Astrocyte of the spinal cord (primary cell): Measurements from ENCODE around the gene WWOX.

Experiments used
- DNase-seq: peaks from one replicate; pipeline ENCODE4 v3.0.0; 2011; ENCODE audit warnings: low read depth, low spot score
- H3K4me3 ChIP-seq: 2 replicates; pipeline ENCODE4 v1.5.1; 2011; ENCODE audit warnings: low read depth, mild to moderate bottlenecking, low read length, moderate library complexity
- in situ Hi-C: cut with HindIII; loops from 2 replicates; pipeline ENCODE4 v1.10.0; 2017; ENCODE audit warnings: low sequenced_read_pairs
- TF ChIP-seq, protein P1 (sequence below): IDR thresholded peaks from 2 replicates; pipeline ENCODE4 v1.5.1; 2012; ENCODE audit warnings: low read depth, mild to moderate bottlenecking, low read length, inconsistent platforms

The WWOX gene

DNA sequence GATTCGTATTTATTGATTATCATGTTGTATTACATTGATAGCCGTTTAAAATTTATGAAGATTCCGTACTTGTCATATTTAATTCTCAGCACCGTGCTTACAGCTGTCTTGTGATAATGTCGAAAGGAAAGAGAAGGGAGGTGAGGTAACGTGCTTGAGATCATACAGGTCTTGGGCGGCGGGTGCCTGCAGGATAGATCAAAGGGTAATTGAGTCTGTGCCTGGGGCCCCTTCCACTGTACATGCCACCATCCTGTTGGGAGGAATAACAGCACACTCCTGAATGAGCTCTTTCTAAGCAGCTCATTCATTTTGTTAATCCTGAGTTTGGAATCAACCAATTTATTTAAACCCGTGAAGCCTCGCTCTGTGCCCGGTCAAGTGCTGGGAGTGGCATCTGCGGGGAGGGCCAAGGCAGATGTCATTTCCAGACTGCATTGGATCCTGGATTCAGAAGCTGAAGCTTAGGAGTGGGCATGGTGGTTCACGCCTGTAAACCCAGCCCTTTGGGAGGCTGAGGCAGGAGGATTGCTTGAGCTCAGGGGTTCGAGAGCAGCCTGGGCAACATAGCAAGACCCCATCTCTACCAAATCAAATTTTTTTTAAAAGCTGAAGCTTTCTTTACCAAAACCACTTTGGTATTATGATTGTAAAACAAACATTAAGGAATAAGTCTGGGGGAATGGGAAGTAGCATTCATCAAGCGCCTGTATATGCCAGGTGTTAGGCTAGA, 25.8 kb downstream of the WWOX start:
- TF ChIP-seq, protein P1, sequence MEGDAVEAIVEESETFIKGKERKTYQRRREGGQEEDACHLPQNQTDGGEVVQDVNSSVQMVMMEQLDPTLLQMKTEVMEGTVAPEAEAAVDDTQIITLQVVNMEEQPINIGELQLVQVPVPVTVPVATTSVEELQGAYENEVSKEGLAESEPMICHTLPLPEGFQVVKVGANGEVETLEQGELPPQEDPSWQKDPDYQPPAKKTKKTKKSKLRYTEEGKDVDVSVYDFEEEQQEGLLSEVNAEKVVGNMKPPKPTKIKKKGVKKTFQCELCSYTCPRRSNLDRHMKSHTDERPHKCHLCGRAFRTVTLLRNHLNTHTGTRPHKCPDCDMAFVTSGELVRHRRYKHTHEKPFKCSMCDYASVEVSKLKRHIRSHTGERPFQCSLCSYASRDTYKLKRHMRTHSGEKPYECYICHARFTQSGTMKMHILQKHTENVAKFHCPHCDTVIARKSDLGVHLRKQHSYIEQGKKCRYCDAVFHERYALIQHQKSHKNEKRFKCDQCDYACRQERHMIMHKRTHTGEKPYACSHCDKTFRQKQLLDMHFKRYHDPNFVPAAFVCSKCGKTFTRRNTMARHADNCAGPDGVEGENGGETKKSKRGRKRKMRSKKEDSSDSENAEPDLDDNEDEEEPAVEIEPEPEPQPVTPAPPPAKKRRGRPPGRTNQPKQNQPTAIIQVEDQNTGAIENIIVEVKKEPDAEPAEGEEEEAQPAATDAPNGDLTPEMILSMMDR: no peak
- in situ Hi-C loops: no loop called here
- DNase-seq: no peak
- no peak overlapping the region for H3K4me3 ChIP-seq

DNA sequence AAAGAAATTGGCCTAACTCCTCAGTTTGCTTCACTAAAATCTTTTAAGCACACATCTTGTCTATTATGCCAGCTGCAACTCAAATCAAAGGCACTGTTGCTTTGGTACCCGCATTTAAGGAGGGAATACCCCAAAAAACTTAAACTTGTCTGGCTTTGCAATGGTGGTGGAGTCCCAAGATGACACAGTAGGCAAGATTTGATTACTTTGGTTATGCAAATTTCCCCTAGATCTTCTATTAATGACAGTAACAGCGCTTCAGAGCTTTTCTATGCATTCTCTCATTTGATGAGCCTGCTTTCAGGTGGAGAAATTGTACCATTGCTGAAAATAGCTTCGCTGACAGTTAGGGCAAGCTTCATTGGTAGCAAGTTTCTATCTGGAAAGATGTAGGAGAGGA, 27.2 kb downstream of the WWOX start:
- no peak overlapping the region for H3K4me3 ChIP-seq
- in situ Hi-C loops: no loop called here
- no peak for DNase-seq
- TF ChIP-seq, protein P1: no peak

DNA sequence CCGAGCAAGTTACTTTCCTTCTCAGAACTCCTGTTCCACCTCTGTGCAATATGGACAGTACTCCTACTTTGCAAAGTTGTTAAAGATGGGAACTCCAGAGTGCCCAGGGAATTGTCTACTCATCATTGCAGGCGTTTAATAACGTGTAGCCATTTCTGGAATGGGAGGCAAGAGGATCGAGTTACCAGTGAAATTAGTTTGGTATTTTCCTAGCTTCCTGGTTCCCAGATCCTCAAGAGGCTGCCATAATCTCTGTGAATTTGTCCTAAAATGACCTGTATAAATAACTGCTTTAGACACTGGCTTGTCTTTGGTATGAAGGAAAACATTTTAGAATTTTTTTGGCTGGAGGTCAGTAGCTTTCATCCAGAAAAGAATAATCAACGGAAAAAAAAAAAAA, 27.7 kb downstream of the WWOX start:
- in situ Hi-C loops: no loop called here
- peak; percentile 22 for DNase-seq
- H3K4me3 ChIP-seq: no peak overlapping the region
- TF ChIP-seq, protein P1: no peak

DNA sequence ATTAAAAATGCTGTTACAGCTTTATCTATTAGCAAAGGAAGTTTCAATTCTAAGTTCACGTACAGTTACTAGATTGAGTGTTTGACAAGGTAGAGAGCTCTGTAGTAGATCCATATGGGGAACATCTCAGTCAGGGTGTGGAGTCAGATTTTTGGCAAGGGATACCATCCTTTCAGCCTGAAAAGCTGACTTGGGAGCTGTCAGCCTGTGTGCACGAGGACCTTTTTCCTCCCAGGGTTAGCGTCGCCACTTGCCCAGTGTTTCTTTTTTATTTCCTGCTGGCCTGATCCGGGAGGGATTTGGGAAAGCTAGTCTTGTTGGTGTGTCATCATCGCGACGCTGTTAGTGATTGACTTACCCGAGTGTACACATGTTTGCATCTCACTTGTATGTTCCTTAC, 29.5 kb downstream of the WWOX start:
- H3K4me3 ChIP-seq: no peak overlapping the region
- TF ChIP-seq, protein P1: no peak
- no peak for DNase-seq
- in situ Hi-C loops: no loop called here

DNA sequence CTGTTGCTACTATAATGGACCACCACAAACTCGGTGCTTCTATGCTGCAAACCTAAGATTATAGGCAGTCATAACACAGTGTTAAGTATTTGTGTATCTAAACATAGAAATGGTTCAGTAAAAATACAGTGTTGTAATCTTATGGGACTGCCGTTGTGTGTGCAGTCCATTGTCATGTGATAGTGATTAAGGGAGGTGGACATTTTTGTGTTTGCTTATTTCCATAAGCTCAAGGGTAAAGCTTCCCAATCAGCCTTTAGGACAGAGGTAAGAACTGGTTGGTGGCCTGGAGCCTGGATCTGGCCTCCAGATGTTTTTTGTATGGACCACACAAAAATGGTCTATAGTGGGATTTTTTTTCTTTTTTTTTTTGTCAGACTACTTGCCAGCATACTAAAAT, 29.9 kb downstream of the WWOX start:
- no peak for DNase-seq
- in situ Hi-C loops: no loop called here
- TF ChIP-seq, protein P1: no peak
- H3K4me3 ChIP-seq: no peak overlapping the region

DNA sequence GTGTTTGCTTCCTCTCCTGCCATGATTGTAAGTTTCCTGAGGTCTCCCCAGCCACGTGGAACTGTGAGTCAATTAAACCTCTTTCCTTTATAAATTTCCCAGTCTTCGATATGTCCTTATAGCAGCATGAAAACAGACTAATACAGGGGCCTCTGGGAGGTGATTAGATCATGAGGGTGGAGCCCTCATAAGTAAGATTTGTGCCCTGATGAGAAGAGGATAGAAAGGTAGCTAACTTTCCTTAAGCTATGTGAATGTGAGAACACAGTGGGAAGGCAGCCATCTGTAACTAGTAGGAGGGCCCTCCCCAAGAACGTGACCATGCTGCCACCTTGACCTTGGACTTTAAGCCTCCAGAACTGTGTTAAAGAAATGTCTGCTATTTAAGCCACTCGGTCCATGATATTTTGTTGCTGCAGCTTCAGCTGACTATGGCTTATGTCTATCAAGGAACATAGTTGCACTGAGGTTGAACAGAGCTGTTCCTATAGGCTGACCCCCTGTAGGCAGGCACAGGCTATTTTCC, 30.7 kb downstream of the WWOX start:
- DNase-seq: no peak
- no peak overlapping the region for H3K4me3 ChIP-seq
- TF ChIP-seq, protein P1: no peak
- in situ Hi-C loops: no loop called here
